Activated naive CD8-positive, alpha-beta T cell treated with anti-CD3 and anti-CD28 coated beads, Interleukin-2, amount 50 U/mL, for 16 hours (primary cell): ENCODE measurements around the gene ZNF79.

Source experiments
- DNase-seq: peaks from one replicate; pipeline ENCODE4 v3.0.0-alpha.2; 2020; ENCODE audit warnings: low read depth, low spot score

ZNF79 gene

GRCh38 chr9:127423934-127424675 lies at the start of gene ZNF79:
Gene ZNF79 (plus strand): TSS chr9:127424382. CDS start chr9:127424788, 406 bp downstream.
- DNase-seq = peak; percentile 84

- DNase-seq = no peak
Measured at GRCh38 chr9:127380479-127380878, 43.7 kb upstream of the ZNF79 start.

- no peak for DNase-seq
Measured at GRCh38 chr9:127382541-127382940, 41.6 kb upstream of the ZNF79 start.

GRCh38 chr9:127384016-127384730 lies 40.0 kb upstream of the ZNF79 start:
- no peak for DNase-seq

GRCh38 chr9:127384901-127385300 lies 39.3 kb upstream of the ZNF79 start:
- no peak for DNase-seq

GRCh38 chr9:127386249-127386648 lies 37.9 kb upstream of the ZNF79 start:
- DNase-seq = no peak

GRCh38 chr9:127386981-127387380 lies 37.2 kb upstream of the ZNF79 start:
- DNase-seq = no peak

- peak; percentile 67 for DNase-seq
Measured at GRCh38 chr9:127388037-127388855, 35.9 kb upstream of the ZNF79 start.

- DNase-seq = no peak
Measured at GRCh38 chr9:127388856-127389238, 35.3 kb upstream of the ZNF79 start.

GRCh38 chr9:127389381-127390247 lies 34.6 kb upstream of the ZNF79 start:
- DNase-seq = no peak

- no peak for DNase-seq
Measured at GRCh38 chr9:127390248-127390545, 34.0 kb upstream of the ZNF79 start.

GRCh38 chr9:127390563-127390962 lies 33.6 kb upstream of the ZNF79 start:
- no peak for DNase-seq

- no peak for DNase-seq
Measured at GRCh38 chr9:127392166-127392565, 32.0 kb upstream of the ZNF79 start.

- DNase-seq = no peak
Measured at GRCh38 chr9:127392976-127393375, 31.2 kb upstream of the ZNF79 start.

GRCh38 chr9:127393645-127394044 lies 30.5 kb upstream of the ZNF79 start:
- DNase-seq = no peak

- no peak for DNase-seq
Measured at GRCh38 chr9:127395497-127396252, 28.5 kb upstream of the ZNF79 start.

- no peak for DNase-seq
Measured at GRCh38 chr9:127396253-127396807, 27.9 kb upstream of the ZNF79 start.

- peak; percentile 48 for DNase-seq
Measured at GRCh38 chr9:127396808-127397645, 27.2 kb upstream of the ZNF79 start, which contains the start of gene SLC2A8. Gene SLC2A8 (plus strand): TSS chr9:127397169. CDS start chr9:127397231, 62 bp downstream.

GRCh38 chr9:127397646-127398274 lies 26.4 kb upstream of the ZNF79 start:
- DNase-seq = no peak
